ENCODE results near the gene SFXN1.

SFXN1 gene

DNA sequence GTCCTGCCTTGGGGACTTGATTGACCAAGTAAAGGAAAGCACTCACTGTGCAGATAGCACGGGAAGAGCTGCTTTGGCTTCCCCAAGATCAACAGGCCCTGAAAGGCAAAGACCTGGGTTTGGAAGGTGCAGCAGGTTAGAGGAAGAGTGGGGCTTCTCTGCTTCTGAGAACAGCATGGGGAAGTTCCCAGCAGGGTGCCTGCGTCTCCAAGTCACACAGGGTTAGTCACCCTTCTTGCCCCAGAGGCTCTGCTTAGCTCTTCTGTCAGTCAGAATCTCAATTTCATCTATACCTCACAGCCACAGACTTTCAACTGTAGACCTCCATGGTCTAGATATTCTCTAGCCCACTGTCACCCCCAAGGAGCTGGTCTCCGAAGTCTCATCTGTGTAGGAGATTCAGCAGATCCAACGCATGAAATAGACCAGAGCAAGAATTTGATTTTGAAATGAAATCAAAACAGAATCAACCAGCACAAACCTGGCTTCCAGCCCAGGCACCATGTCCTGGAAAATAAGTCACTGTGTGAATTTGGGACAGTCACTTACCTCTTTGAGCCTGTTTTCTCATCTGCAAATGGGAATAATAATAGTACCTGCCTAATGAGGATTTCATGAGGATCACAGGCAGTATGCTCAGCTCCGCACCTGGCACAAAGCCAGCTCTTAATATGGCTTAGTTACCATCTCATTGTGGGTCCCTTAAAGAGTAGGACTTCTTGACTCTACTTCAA is 64.0 kb downstream of the SFXN1 start:
- DNase-seq (ENCODE audit: low spot score): no peak

DNA sequence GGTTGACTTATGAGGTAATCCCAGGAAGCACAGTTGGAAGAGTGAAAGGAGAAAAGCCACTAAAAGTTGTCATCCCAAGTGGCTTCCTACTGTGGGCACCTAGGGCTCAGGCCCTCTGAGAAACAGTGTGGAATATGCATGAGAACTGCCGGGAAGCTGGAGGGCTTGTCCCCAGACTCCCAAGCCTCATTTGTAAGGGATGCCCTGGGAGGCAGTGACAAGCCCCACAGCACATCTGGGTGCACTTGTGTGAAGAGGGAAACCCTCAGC is 64.5 kb downstream of the SFXN1 start:
- no peak for DNase-seq (ENCODE audit: low spot score)

DNA sequence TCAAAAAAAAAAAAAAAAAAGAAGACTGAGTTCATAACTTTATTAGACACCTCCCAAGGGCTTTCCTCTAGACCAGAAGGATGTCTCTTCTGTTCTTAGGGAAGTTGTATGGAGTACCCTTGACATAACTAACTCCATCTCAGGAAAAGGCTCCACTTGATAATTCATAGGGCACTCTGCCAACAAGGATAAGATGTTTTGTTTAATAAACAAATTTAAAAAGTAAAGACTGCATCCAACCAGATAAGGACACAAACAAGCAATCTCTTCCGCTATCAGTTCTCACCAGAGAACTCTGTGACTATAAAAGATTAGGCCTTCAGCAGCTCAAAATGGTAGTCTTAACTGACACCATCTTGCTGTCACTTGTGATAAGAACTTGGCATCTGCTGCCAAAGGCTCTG is 65.8 kb downstream of the SFXN1 start:
- DNase-seq (ENCODE audit: low spot score): no peak

DNA sequence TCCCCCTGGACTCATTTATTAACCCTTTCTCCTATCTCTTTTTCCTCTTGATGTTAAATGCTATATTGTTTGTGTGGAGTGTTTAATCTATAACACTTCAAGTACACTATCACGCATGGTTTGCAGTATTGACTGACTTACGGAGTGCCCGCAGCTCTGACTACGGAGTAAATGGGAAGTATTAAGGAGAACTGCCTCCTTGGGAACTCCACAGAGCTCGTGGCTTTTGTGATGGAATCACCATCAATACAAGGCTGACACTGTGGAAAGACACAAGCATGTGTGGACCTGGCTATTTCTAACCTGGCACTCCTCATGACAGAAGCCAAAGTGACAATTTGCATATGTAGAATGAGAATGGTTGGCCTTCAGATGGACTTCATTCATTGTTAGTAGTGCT is 66.2 kb downstream of the SFXN1 start:
- DNase-seq (ENCODE audit: low spot score): no peak

DNA sequence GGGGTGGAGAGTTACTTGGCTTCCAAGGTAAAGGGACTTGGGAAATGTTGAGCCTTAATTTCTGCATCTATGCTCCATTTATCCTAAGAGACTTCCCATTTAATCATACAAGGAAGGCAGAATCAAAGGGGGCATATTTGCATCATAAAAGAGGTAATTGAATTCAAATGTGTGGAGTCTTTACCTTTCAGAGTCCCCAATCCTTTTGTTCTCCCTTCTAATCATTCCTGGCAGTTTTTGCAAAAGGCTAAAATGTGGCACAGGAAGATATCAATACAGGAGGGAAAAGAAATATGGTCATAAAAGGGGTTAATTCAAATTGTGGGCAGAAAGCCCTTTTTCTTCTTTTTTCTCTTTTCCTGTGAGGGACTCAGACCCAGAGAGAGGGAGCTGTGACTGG is 69.5 kb downstream of the SFXN1 start:
- DNase-seq (ENCODE audit: low spot score): no peak

DNA sequence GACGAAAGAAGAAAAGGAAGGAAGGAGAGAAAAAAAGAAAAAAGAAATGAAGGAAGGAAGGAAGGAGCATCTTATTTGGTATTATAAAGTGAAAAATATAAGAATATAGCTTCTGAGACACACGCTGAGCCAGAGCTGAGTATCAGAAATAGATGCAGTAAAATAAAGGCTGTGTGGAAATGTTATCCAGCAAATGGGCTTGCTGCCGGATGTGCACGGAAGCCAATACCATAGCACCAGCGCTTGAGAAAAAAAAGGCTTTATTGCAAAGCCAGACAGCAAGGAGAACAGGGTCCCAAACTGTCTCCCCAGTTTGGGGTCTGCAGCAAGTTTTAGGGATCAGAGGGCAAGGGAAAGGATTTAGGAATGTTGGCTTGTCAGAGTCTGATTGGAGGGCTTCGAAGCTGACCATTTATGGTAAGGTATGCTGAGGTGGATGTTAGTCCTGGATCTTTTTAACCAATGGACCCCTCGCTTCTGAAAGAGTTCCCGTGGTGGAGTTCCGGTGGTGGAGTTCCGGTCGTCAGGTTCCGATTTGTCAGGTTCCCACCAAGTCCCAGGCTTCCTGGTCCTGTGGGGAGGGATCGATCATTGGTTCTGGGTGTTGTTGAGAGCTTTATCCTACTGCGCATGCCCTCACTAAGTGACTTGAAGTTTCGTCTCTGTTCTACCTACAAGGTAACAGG is 70.4 kb downstream of the SFXN1 start:
- no peak for DNase-seq (ENCODE audit: low spot score)

DNA sequence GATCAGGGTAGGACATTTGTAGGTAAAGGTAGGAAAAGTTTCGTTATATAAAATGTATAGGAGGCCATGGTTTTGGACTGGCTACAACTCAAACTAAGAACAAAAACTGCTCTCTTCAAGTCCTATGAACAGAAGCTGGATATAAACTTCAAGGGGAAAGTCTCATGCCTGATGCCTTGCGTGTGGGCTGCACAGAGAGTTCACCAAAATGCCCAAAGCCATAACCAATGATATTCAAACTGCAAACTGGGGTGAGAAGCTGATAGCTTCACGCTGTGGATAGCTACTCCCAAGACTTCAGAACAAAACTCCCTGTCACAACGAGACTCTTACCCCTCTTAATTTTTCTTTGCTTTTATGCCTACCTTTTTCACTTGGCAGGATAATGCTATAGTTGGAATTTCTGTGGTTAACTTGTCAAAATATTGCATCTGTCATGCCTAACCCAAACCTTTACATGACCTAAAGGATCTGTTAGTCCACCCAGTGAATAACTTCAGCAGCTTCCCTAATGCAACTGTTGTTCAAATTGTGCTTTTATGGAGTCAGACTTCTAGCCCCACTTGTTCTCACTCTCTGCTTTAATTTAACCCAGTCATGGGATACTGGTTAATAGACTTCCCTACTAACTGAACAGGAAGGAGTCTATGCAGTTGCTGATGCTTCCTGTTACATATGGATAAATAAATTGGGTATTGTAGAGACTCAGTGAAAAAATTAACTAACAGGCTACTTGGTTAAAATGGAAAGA is 71.9 kb downstream of the SFXN1 start:
- no peak for DNase-seq (ENCODE audit: low spot score)

DNA sequence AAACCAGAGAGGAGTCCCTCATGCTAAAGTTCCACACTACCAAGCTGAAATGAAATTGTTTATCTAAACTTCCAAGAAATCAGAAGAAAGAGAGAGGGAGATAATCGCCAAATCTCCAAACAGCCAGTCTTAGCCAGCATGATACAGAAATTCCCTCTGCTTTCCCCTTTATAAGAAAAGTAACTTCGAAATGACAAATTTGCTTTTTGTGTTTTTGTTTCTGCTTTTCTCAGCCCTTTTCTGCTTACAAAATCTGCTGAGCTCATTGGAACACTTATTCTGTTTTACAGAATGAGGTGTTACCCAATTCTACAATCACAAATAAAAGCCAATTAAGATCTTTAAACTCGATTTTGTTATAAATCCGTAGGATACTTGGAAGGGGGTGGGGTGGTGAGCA is 72.9 kb downstream of the SFXN1 start:
- no peak for DNase-seq (ENCODE audit: low spot score)

DNA sequence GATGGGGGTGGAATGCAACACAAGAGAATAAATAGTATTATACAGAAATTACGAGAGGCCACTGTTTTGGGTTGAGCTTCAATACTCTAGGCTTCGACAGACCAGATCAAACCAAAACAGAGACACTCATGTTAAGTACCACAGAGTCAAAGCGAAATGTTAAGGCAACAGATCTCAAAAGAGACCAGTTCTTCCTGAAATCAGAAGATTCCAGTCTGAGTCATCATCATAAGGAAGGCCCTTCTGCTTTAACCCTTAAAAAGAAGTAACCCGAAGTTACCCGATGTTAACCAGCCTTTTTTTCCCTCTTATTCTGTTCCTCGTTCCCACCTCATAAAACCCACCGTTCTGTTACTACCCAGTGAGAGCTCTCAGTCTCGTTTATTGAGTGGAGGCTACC is 75.9 kb downstream of the SFXN1 start:
- DNase-seq (ENCODE audit: low spot score): no peak

DNA sequence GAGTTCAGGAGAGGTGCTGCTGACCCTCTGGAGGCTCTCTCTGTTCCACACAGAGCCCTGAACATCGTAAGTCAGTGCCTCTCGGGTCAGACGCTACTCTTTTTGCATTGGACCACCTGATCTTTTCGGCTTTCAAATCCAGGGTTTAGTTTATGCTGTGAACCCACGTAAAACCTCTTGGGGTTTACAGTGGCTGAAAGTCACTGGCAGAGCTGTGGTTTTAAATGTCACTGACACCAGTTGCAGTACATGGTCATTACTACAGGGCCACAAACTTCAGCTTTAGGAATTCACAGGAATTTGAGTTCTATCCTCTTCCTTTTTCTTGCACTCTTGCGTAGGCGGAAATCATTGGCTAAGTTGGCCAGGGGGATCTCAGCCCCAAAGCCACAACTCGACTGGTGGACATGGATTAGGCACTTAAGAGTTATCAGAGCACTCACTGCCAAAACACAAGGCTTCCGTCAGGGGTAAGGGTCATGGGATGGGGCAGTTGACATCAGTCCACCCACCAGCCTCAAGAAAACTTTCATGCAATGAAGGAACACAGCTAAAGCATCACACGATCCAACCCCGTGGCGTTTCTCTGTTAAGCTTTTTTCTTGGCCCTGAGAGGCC is 76.9 kb downstream of the SFXN1 start:
- no peak for DNase-seq (ENCODE audit: low spot score)

DNA sequence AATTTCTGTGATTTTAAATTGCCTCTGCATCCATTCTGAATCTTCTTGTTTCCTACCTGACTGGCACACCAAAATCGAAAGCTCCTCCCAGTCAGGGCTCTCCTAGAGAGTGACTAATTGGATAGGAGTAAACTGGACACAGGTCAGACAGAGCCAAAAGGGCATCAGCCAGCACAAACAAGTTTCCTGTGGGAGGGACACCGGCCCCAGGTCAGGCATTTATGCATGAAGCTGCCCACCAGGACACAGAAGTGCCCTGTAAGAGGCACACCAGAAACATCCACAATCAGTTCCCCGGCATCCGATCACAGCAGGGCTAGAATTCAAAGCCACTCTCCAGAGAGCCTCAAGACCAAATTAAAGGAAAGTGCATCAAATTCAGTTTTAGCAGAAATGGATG is 78.4 kb downstream of the SFXN1 start:
- no peak for DNase-seq (ENCODE audit: low spot score)

DNA sequence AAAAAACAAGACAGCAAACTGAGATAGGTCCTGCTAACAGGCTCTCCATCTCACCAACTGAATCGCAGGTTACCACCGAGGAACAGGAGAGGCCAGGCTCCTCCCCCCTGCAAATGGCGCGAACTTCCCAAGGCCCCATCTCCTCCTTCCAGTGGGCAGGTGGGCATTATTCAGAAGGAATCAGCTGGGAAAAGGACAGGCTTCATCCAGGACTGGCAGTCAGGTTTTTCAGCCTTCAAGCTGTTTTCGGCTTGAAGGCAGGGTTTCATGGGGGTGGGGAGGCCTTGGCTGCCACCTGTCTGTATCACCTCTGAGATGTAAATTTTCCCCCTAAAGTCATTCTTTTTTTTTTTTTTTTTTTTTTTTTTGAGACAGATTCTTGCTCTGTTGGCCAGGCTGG is 79.4 kb downstream of the SFXN1 start:
- no peak for DNase-seq (ENCODE audit: low spot score)

DNA sequence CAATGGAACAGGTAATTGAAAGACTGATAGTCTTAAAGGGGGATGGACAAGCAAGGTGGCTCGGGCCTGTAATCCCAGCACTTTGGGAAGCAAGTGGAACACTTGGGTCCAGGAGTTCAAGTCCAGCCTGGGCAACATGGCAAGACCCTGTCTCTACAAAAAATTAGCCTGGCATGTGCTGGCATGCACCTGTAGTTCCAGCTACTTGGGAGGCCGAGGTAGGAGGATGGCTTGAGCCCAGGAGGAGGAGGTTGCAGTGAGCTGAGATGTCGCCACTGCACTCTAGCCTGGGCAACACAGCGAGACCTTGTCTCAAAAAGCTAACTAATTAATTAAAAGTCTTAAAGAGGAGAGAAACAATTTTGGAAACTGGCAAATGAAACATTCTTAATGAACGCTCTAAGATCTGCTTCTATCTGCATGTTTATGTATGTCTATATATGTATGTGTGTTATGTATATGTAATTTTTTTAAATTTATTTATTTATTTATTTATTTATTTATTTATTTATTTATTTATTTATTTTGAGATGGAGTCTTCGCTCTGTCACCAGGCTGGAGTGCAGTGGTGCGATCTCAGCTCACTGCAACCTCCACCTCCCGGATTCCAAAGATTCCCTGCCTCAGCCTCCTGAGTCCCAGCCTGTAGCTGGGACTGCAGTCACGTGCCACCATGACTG is 80.6 kb downstream of the SFXN1 start:
- no peak for DNase-seq (ENCODE audit: low spot score)

DNA sequence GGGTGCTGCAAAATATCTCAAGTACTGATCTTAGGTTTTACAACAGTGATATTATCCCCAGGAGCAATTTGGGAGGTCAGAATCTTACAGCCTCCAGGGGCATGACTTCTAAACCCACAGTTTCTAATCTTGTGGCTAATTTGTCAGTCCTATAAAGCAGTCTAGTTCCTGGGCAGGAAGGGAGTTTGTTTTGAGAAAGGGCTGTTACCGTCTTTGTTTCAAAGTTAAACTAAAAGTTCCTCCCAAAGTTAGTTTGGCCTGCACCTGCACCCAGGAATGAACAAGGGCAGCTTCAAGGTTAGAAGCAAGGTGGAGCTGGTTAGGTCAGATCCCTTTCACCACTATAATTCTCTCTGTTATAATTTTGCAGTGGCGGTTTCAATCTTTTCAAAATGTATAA is 81.7 kb downstream of the SFXN1 start:
- DNase-seq (ENCODE audit: low spot score): no peak

DNA sequence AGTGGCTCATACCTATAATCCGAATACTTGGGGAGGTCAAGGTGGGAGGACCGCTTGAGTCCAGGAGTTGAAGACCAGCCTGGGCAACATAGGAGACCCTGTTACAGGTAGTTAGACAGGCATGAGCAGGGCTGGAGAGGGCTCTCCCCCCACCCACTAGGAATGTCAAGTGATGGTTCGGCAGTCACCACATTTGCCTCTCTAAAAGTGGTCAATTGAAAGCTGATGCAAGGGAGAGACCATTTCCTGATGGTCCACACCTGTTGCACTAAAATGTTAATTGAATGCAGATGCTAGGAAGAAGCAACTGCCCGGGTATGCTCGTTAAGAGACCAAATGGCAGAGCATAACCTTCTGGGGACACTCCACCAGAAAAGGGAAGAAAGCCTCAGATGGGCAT is 82.7 kb downstream of the SFXN1 start:
- DNase-seq (ENCODE audit: low spot score): no peak

DNA sequence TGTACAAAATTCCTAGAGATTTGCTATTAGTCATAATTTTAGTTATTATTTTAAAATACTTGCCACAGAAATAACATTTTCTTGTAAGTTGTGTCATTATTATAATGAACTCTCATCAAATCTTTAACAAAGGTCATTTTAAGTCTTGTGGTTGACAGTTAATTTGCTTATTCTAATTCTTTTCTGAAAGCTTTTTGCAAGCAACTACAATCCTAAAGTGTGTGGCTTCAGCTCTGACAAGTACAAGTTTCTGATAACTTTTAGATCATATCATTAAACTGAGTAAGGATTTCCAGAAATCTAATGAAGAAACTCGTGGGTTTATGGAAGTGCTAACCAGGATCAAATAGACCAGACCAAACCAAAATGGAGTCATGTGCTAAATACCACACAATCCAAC is 86.4 kb downstream of the SFXN1 start:
- no peak for DNase-seq (ENCODE audit: low spot score)

DNA sequence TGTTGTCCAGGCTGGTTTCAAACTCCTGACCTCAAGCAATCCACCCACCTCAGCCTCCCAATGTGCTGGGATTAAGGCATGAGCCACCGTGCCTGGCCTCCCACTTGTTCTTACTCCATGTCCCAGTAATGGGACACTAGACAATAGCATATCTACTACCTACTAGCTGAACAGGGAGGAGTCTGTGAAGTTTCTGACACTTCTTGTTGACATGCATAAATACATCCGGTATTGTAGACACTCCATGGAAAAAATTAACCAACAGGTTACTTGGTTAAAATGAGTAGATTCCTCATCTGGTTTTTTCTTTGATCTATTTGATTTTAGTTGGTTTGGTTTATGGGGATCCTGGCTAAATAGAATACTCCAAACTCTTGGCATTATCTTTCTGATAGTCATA is 88.3 kb downstream of the SFXN1 start:
- DNase-seq (ENCODE audit: low spot score): no peak

DNA sequence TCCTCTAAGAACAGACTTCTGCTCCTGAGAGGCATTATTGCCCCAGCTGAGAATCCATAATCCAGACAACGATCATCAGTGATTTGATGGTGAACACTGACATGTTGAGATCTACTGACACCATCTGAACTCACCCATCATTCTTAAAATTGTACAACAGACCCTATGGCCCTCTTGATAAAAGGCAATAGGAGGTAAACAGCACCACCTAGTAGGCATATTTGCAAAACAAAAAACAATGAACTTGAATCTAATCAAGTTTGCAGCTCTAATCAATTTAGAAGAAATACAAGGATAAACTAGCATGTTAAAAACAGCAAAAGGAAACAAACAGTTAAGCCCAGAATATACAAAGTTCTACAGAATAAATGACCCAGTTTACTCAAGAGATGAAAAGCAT is 89.6 kb downstream of the SFXN1 start:
- DNase-seq (ENCODE audit: low spot score): no peak

DNA sequence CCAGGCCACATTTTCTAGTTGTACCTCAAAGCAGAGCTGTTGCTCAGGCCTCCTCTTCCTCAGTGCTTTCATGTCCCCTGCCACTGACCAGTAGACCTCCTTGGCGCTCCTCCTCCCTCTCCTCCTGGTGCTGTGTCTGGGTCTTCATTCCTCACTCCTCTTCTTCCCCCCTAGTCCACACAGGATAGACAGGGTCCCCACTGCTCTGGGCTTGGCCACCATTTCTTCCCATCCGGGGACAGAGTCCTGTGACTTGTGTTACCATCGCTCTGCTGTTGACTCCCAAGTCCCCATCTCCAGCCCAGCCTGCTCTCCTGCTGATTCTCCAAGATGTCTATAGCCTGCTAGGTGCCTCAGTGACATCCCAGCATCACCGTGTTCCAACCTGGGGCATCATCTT is 91.3 kb downstream of the SFXN1 start:
- no peak for DNase-seq (ENCODE audit: low spot score)

DNA sequence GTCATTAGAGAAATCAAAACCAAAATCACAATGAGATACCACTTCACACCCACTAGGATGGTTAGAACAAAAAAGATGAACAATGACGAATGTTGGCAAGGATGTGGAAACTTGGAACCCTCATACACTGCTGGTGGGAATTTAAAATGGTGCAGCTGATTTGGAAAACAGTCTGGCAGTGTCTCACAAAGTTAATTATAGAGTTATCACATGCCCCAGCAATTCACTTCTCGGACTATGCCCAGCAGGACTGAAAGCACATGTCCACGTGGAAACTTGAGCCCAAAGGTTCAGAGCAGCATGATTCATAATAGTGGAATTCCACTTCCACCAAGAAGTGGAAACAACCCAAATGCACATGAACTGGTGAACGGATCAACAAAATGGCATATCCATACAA is 94.5 kb downstream of the SFXN1 start:
- no peak for DNase-seq (ENCODE audit: low spot score)

DNA sequence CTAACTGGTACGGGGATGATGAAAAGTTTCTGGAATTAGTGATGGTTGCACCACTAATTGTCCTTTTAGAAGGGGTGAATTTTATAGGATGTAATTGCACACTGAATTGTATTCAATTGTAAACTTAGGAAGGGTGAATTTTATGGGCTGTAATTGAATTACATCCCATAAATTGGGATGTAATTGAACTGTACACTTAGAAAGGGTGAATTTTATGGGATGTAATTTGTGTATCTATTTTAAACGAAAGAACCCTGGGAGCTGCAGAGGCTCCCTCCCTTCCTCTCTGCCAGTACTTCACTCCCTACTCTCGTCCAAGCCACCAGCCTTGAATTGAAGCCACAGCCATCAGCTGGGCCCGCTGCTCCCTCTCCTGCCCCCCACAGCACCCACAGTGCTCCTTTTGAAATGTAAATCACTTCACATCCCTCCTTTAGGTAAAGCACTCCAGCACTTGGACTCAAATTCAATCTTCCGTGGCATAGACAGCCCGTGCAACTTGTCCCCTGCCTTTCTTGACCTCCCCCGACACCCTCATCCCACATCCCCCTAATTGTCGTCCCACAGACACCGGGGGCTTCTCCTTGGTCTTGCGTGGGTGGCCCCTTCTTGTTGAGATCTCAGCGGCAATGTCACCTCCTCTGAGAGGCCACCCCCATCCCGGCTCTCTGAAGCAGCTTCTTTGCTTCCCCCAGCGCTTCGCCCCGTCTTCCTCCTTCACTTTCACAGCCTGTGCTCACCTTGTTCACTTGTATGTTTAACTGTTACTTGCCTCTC is 95.3 kb downstream of the SFXN1 start:
- no peak for DNase-seq (ENCODE audit: low spot score)

DNA sequence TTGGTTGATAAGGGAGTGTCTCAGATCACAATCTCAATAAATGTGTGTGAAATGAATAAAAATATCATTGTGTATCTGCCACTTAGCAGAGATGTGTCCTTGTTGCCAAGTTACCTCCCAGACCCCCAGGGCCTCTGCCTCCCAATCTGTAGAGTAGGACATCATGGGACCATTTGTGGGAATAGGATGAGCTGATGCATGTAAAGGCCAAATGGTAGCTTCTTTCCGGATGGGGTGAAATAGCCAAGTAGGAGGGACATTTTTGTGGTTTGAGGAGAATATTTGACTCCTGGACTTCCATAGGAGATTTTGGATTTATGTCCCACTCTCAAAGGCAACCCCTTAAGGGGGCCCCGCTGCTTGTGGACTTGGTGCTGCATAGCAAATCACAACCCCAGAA is 96.9 kb downstream of the SFXN1 start:
- no peak for DNase-seq (ENCODE audit: low spot score)
